Endothelial cell of umbilical vein (primary cell): ENCODE measurements around the gene PUS3. TPM values are rescaled to one million over a fixed set of nuclear protein-coding genes. Genes with fewer than 3 reads are reported as not detected.
A peak's percentile ranks its signal among the peaks of the same experiment; 100 is the strongest.

Experiments used
- BruUV-seq: library from RNA; stranded (reverse); fragments of 400-500 nt; replicated peaks from 2 replicates; lab custom pipeline; 2021; lab: Mats Ljungman, UMichigan
- CTCF ChIA-PET: fragments of 300-600, 350-600 bp; sonication (Branson Sonifier 250); formaldehyde crosslinking; loops from one replicate; lab custom pipeline; 2021; ENCODE audit warnings: antibody characterized with exemption, inconsistent platforms; lab: Charles Lee
- POLR2A ChIA-PET: fragments of 300-600, 350-600 bp; sonication (Branson Sonifier 250); formaldehyde crosslinking; loops from one replicate; lab custom pipeline; 2021; ENCODE audit warnings: antibody characterized with exemption, inconsistent platforms; lab: Charles Lee
- DNase-seq: peaks from one replicate; pipeline ENCODE4 v3.0.0-alpha.2; 2011; ENCODE audit warnings: low read depth, low spot score
- FAIRE-seq: peaks from 2 replicates; lab custom pipeline; 2011; peaks lifted over from hg19 to GRCh38; lab: Jason Lieb, UNC
- H2AFZ ChIP-seq: 2 replicates; pipeline ENCODE4 v1.6.0; 2012; ENCODE audit warnings: low read depth, low read length, control low read depth, inconsistent platforms
- H3K27ac ChIP-seq: 2 replicates; pipeline ENCODE4 v1.5.1; 2011; ENCODE audit warnings: low read depth, mild to moderate bottlenecking, control low read depth, low read length, moderate library complexity; ENCODE audit not compliant: insufficient read depth
- H3K27me3 ChIP-seq, 2 experiments: 2 replicates each; pipeline versions ENCODE4 v1.6.0 to v1.6.1; 2011; ENCODE audit warnings: low read length in 2 of 2, mixed read lengths in 1 of 2; ENCODE audit not compliant: control insufficient read depth in 2 of 2, insufficient read depth in 2 of 2
- H3K36me3 ChIP-seq, 2 experiments: 2 replicates in 1 of 2; 3 replicates in 1 of 2; pipeline ENCODE4 v1.5.1; 2011; ENCODE audit warnings: low read length in 2 of 2, mild to moderate bottlenecking in 1 of 2, moderate library complexity in 1 of 2; ENCODE audit not compliant: control insufficient read depth in 2 of 2, insufficient read depth in 2 of 2; ENCODE audit errors: extremely low read depth in 1 of 2
- H3K4me1 ChIP-seq: 3 replicates; pipeline ENCODE4 v1.5.1; 2011; ENCODE audit warnings: mild to moderate bottlenecking, low read length; ENCODE audit not compliant: control insufficient read depth, insufficient read depth; ENCODE audit errors: extremely low read depth
- H3K4me2 ChIP-seq: 2 replicates; pipeline ENCODE4 v1.6.1; 2011; ENCODE audit warnings: low read length, control low read depth, mixed read lengths; ENCODE audit not compliant: insufficient read depth
- H3K4me3 ChIP-seq, 3 experiments: fragments of 200-600 bp in 1 of 3; sonication (generic), shearing (Covaris generic) in 1 of 3; replicated peaks in 1 of 3; 2 replicates each; pipeline ENCODE4 v1.5.1; 2011 to 2016; ENCODE audit warnings: control low read depth in 3 of 3, low read length in 3 of 3, mild to moderate bottlenecking in 2 of 3, inconsistent platforms in 1 of 3, low read depth in 1 of 3, moderate library complexity in 1 of 3; ENCODE audit not compliant: insufficient read depth in 1 of 3
- H3K79me2 ChIP-seq: 2 replicates; pipeline ENCODE4 v1.6.0; 2012; ENCODE audit warnings: low read length, inconsistent platforms; ENCODE audit not compliant: control insufficient read depth, insufficient read depth
- H3K9ac ChIP-seq: replicated peaks from 2 replicates; pipeline ENCODE3; 2011; ENCODE audit warnings: low read length, control low read depth; ENCODE audit not compliant: insufficient read depth; ENCODE audit errors: extremely low read depth
- H3K9me1 ChIP-seq: replicated peaks from 3 replicates; pipeline ENCODE4 v1.6.0; 2011; ENCODE audit warnings: mild to moderate bottlenecking, low read length; ENCODE audit not compliant: control insufficient read depth, insufficient read depth; ENCODE audit errors: extremely low read depth
- H3K9me3 ChIP-seq: replicated peaks from 2 replicates; pipeline ENCODE4 v1.5.1; 2012; ENCODE audit warnings: low read length, inconsistent platforms; ENCODE audit not compliant: control insufficient read depth, insufficient read depth
- H4K20me1 ChIP-seq: replicated peaks from 2 replicates; pipeline ENCODE3; 2011; ENCODE audit warnings: mild to moderate bottlenecking, low read length; ENCODE audit not compliant: control insufficient read depth, insufficient read depth; ENCODE audit errors: extremely low read depth
- CTCF ChIP-seq, 2 donors: IDR thresholded peaks; 1 replicate in 1 of 2; 2 replicates in 1 of 2; pipeline ENCODE4 v1.5.1; 2011; ENCODE audit warnings: low read length in 2 of 2, mild to moderate bottlenecking in 2 of 2, moderate library complexity in 2 of 2, control low read depth in 1 of 2, inconsistent platforms in 1 of 2, low read depth in 1 of 2; ENCODE audit not compliant: insufficient read depth in 1 of 2; ENCODE audit errors: extremely low read depth in 1 of 2
- EZH2 ChIP-seq: IDR thresholded peaks from 2 replicates; pipeline ENCODE4 v1.6.1; 2012; ENCODE audit warnings: borderline replicate concordance, low read depth, mild to moderate bottlenecking, moderate library complexity, low read length, inconsistent platforms; ENCODE audit not compliant: severe bottlenecking
- FOS ChIP-seq: IDR thresholded peaks from 2 replicates; pipeline ENCODE4 v1.6.1; 2011; ENCODE audit warnings: mild to moderate bottlenecking, low read length, moderate library complexity, borderline replicate concordance; ENCODE audit not compliant: insufficient read depth
- GATA2 ChIP-seq: IDR thresholded peaks from 2 replicates; pipeline ENCODE4 v1.7.0; 2011; ENCODE audit warnings: low read depth, mild to moderate bottlenecking, moderate library complexity, mixed read lengths, low read length; ENCODE audit not compliant: insufficient read length, insufficient read depth
- JUN ChIP-seq: IDR thresholded peaks from 2 replicates; pipeline ENCODE4 v1.6.1; 2011; ENCODE audit warnings: borderline replicate concordance, low read depth; ENCODE audit not compliant: insufficient read length, insufficient read depth
- MAX ChIP-seq: IDR thresholded peaks from 2 replicates; pipeline ENCODE4 v1.6.1; 2011; ENCODE audit not compliant: insufficient read depth, insufficient read length
- MYC ChIP-seq: IDR thresholded peaks from one replicate; pipeline ENCODE4 v1.6.1; 2011; ENCODE audit warnings: mild to moderate bottlenecking, low read depth, low read length
- POLR2A ChIP-seq: IDR thresholded peaks from 2 replicates; pipeline ENCODE4 v1.6.1; 2012; ENCODE audit warnings: low read depth, mild to moderate bottlenecking, control low read depth, low read length
- POLR2AphosphoS5 ChIP-seq: IDR thresholded peaks from 2 replicates; pipeline ENCODE4 v1.6.1; 2012; ENCODE audit warnings: low read depth, mild to moderate bottlenecking, control low read depth, low read length, moderate library complexity; ENCODE audit not compliant: insufficient read depth
- dilution Hi-C: fragments of 300-500 bp; cut with MboI; formaldehyde crosslinking; loops from one replicate; pipeline ENCODE4 v1.15.0; 2019; ENCODE audit warnings: low sequenced_read_pairs; ENCODE audit not compliant: extremely low pct_ligation_motif_present
- intact Hi-C: fragments of 100-400 bp; cut with micrococcal nuclease; formaldehyde crosslinking; loops from one replicate; pipeline ENCODE4 v1.10.0; 2022
- polyA plus RNA-seq, 4 experiments: library from polyadenylated mRNA; depleted of rRNA in 3 of 4; stranded (reverse) in 3 of 4; unstranded in 1 of 4; fragments of >200 nt; gene quantifications; 2 replicates each; pipeline versions ENCODE4 v1.2.1 to v1.2.3, GENCODE V29; 2011 to 2012; ENCODE audit warnings: missing spikeins in 1 of 4
- total RNA-seq: library from RNA; stranded (reverse); gene quantifications from 2 replicates; pipeline ENCODE4 v1.2.3, GENCODE V29; 2021

Gene PUS3
- total and polyA plus RNA-seq, 2 donors (not counting 3 experiments of a cell fraction or from before 2014, with no cell fraction given): 5.1 to 10.3 TPM

- Histone ChIP-seq H4K20me1 (no peaks in the 10 kb centered on the region), H3K27ac (no peak overlapping the region), H2AFZ (no peak overlapping the region), H3K27me3 (no peaks in the 10 kb centered on the region), H3K4me2 (no peak overlapping the region), H3K9me3 (no peaks in the 10 kb centered on the region), H3K79me2 (no peaks in the 10 kb centered on the region), H3K4me3 (no peak overlapping the region), H3K9ac (no peak overlapping the region), H3K9me1 (no peaks in the 10 kb centered on the region), H3K36me3 (no peaks in the 10 kb centered on the region), H3K4me1 (no peaks in the 10 kb centered on the region)
- dilution Hi-C loops (no loop called here), intact Hi-C loops (loop anchor here (1.0 to 10.0 kb wide), 7 partner anchors 150 to 779 kb away; partner anchors contain the start of genes EI24 and PKNOX2)
- CTCF ChIA-PET: interaction anchor here (1.5 to 2.4 kb wide), 2 partner anchors 14 to 150 kb away, joined by 3 to 29 read pairs; partner anchors contain the start of gene HYLS1
- POLR2A ChIA-PET: no interaction called here
- FAIRE-seq (peak; percentile 47), DNase-seq (no peak)
- no TSS peak for BruUV-seq
- TF ChIP-seq FOS (no peak), POLR2AphosphoS5 (no peak), MAX (no peak), EZH2 (no peak), GATA2 (no peak), JUN (no peak), MYC (no peak), CTCF (IDR thresholded peaks at IDR 0.05; ENCODE audit: extremely low read depth in 1 of 2, insufficient read depth in 1 of 2, low read depth in 1 of 2, low read length in 2 of 2) (no peak), POLR2A (no peak)
Measured at GRCh38 chr11:125873881-125874555, 29.0 kb downstream of the PUS3 start.
